HG03354 (cell line): ENCODE results near the gene SCGB1A1.

ENCODE experiments used
- ATAC-seq: cut with Tn5 transposase; IDR thresholded peaks from one replicate; pipeline ENCODE4 v1.9.1; 2021; ENCODE audit warnings: mild to moderate bottlenecking; ENCODE audit not compliant: unreplicated experiment, poor library complexity, severe bottlenecking

Gene SCGB1A1

DNA sequence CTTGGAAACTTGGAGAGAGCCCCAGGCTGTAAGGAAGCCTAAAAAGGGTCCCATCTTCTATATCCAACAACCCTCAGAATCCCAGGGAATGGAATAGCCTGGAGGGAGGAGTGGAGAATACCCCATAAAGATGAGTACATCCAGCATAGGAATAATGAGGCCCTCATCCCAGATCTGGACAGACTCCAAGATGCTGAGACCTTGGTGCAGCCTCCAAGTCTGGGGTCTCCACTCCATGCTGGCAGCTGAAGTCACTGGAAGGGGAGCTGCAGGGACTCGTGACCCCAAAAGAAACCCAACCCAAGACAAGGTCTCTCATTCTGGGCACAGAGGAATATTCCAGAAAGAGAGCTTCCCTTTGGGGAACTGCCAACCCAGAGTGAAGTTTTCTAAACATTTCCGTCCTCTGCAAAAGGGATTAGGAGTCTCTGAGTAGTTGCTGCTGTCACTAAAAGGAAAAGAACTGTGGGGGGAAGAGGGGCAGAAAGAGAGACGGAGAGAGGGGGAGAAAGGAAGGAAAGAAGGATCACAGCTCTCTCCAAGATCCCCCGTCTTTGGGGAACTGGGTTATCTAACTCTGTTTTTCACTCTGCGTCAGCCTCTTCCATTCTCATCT, 589 bp downstream of the SCGB1A1 start:
- no peak for ATAC-seq

DNA sequence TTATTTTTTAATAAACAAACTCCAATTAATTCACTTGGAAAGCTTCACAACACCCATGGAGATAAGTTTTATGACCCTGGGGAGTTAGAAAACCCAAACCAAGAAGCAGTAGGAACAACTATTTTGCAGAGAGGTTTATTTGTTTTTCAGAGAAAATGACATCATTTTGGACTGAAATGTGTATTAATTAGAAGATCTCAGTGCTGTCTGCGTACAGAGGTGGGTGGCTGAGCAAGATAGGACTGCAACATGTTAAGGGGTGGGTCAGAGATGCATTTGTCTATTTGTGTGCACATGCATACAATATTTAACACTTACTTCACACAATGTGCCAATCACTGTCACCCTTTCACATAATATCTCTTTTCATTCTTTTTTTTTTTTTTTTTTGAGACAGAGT, 1.1 kb downstream of the SCGB1A1 start:
- no peak for ATAC-seq

DNA sequence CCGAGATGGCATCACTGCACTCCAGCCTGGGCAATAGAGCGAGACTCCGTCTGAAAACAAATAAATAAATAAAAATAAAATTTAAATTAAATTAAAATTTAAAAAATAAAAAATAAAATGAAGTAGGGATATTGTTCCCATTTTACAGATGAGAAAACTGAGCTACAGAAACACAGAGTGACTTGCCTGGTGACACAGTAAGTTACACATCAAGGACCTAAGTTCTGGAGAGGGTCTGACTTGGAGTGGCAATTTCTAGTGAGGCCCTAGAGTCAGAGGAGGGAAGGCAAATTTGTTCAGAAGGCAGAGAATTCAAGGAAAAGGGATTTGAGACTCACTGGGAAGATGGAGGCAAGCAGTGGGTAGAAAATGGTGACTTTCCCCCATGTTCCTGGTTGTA, 2.0 kb downstream of the SCGB1A1 start:
- ATAC-seq, result no peak

DNA sequence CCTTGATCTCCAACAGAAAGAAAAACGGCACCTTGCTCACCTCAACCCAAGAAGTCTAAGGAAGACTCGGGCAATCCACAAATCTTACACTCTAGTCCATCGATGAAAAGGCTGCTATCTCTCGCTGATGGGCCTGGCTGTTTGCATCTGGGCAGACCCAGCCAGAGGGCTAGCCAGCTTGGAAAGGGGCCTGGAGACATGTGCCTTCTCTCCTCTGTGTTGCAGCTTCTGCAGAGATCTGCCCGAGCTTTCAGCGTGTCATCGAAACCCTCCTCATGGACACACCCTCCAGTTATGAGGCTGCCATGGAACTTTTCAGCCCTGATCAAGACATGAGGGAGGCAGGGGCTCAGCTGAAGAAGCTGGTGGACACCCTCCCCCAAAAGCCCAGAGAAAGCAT, 3.2 kb downstream of the SCGB1A1 start:
- no peak for ATAC-seq

DNA sequence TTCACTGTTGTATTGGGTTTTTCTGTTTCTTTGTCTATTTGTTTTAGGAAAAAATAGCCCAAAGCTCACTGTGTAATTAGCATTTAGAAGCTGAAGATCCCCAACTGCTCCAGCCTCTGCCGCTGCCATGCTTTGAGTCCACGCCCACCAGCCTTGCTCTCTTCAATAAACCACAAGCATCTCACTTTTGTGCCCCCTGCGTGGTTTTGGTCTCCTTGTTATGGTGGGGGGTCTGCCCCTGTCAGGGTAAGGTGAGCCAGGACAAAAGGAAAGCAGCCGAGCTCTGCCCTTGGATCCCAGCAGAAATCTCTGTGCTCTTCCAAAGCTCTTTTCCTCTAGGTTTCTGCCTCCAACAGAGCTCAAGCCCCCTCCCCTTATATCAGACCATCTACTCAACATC, 4.2 kb downstream of the SCGB1A1 start:
- ATAC-seq, result no peak

DNA sequence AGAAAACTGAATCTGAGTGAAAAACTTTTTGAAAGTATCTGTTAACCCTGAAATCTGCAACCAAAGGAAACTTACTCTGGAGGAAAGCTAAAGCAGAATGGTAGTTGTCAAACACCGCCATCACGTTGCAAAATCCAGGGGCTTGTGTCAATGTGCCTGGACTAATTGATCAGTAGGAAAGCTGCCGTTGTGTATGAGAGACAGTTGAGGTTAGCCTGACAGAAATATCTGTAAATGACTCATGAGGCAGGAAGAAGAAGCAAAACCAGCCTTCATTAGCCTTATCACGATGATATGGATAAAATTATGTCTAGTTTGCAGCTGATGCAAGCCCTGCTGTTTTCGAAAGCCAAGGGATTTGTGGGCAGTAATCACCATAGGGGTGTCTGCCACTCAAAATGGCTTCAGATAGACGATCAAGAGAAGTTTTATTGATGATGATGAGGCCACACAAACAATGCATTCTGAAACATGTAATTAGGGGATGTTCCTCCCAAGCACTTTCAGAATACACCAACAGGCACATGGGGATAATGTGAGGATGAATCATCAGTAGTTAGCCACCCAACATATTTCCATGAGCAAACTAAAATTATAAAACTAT, 8.9 kb downstream of the SCGB1A1 start:
- ATAC-seq, result no peak

DNA sequence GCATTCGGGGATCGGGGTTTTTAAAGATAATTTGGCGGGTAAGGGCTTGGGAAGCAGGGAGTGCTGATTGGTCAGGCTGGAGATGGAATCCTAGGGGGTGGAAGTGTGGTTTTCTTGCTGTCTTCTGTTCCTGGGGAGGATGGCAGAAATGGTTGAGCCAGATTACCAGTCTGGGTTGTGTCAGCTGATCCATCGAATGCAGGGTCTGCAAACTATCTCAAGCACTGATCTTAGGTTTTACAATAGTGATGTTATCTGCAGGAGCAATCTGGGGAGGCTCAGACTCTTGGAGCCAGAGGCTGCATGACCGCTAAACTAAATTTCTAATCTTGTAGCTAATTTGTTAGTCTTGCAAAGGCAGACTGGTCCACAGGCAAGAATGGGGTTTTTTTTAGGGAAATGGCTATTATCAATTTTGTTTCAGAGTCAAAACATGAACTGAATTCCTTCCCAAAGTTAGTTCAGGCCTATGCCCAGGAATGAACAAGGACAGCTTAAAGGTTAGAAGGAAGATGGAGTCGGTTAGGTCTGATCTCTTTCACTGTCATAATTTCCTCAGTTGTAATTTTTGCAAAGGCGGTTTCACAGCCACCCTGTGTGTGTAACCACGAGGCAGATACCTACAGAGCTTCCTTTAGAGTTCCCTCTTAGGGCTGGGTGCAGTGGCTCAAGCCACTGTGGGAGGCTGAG, 10.2 kb downstream of the SCGB1A1 start:
- no peak for ATAC-seq

DNA sequence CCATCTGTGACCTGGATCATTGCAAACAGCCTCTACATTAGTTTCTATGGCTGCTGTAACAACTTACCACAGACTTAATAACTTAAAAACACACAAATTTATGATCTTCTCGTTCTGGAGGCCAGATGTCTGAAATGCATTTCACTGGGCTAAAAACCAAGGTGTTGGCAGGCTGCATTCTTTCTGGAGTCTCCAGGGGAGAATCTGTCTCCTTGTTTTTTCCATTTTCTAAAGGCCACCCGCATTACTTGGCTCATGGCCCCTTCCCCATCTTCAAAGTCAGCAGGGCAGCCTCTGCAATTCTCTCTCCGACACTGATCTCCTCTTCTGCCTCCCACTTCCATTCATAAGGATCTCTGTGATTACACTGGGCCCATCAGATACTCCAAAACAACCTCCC, 11.6 kb downstream of the SCGB1A1 start:
- ATAC-seq, result no peak

DNA sequence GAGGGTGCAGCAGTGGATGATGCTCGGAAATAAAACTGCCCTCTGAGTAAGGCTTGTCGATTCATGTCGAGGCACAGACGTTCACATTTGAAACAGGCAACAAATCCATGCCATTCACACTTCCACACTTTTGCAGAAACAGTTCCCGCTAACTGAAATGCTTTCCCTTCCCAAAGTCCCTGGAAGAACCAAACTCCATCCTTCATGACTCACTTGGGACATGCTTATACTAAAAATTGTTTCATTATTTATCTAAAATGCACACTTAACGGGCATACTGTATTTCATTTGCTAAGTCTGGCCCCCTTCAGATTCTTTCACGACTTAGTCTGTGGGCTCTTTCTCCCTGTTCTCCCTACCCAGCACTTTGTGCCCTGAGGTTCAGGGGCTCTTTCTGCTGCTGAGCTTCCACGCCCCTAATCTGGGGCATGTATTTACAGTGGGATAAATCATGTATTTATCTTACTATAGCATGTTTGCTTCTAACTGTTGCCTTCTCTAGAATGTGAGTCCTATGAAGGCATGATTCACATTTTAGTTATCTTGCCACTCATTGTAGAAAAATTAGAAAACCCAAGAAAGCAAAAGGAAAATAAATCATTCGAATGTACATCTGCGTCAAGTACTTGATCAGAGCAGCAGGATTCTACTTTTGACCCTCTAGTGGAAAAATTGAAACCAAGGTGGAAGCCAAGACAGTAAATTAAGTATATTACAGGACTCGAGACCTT, 12.5 kb downstream of the SCGB1A1 start:
- ATAC-seq, result no peak

DNA sequence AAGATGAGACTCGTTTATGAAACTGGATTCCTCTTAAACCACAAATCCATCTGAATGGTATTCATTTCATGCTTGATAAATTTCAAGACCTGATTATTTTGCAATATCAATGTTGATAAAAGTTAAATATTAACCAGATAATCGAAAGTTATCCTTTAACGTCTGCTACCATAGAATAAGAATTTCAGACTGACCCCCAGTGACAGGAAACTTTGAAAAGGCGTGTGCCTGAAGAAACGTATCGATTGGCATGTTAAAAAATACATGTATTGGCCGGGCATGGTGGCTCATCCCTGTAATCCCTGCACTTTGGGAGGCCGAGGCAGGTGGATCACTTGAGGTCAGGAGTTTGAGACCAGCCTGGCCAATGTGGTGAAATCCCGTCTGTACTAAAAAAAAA, 13.9 kb downstream of the SCGB1A1 start:
- no peak for ATAC-seq

DNA sequence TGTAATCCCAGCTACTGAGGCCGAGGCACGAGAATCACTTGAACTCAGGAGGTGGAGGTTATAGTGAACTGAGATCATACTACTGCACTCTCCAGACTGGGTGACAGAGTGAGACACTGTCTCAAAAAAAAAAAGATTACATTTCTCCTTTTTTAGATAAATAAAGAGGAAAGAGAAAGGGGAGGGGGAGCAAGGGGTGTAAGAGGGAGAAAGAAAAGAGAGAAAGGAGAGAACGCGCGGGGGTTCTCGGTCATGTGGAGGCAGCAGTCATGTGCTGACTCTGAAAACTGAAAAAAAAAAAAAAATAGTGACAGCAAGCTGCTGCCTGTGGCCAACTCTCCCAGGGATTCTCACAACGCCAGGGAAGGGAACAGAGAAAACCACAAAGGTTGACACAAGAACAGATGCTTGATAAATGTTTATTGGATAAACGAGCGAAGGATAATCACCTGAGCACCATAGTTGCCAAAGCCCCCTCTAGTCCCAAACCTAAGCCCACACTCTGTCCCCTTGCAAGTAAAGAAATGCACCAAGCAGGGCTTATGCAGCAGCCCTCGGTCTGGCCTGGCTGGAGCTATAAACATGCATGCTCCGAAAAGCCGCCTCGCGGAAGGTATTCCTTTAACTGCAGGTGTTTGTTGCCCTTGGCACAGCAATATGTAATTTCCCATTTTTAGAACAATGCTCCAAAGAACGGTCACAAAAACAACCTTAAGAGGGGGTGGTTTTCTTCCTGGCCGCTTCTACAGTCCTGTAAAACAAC, 14.5 kb downstream of the SCGB1A1 start:
- ATAC-seq, result no peak

DNA sequence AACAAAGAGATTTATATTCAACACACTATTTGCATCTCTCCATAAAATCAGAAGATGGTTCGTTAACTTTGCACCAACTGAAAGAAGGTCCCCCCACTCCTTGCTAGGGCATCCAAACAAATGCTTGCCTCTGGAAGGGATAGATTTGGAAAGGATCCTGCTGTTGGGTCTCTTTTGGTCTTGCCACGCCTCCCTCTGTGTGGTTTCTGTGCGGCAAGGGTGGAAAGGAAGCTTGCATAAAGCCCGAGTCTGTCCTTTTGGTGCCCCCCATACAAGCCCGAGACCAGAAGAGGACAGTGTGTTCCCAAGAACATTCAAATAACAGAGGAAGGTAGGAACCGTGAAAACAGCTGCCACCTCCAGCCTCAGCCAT, 15.1 kb downstream of the SCGB1A1 start:
- no peak for ATAC-seq

DNA sequence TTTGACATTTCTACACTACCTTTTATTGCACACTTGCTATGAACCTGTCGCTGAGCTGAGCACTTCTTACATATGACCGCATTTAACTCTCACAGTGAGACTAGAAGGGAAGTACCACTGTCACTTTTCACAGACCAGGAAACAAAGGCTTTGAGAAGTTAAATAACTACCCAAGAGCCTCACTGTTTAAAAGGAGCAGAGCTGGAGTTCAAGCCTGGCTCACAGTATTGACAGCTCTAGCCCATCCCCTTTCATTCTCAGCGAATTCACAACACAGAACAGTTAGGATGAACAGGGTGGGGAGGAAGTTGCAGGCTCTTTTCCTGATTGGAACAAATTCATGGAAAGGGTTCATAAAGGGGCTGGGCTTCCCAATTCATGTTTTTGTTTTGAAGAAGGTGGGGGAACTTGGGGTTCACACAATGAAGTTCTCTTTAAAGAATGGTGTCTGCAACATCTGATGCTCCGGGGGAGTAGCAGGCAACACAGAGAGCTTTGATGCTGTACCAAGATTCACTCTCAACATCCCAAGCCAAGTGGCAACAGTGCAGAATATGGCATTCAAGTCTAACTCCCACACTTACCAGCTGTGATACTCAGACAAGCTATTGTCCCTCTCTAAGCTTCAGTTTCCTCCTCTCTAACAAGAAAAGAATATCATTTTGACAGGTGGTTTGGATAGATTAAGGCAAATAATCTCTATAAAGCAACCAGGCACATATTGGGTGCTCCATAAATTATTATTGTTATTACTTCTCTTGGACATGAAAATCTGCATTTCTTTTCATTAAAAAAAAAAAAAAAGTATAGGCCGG, 17.2 kb downstream of the SCGB1A1 start:
- ATAC-seq, result no peak

DNA sequence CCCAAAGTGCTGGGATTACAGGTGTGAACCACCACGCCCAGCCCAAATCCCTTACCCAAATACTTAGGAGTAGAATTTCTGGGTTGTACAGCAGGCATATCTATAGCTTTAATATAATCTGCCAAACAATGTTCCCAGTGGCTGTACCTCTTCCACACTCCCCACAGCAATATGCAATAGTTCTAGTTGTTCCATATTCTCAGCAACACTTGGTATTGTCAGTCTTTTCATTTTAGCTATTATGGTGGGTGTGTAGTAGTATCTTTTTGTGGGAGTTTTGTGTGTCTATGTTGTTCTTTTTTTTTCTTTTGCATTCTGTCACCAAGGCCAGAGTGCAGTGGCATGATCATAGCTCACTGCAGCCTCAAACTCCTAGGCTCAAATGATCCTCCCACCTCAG, 18.8 kb downstream of the SCGB1A1 start:
- ATAC-seq, result no peak

DNA sequence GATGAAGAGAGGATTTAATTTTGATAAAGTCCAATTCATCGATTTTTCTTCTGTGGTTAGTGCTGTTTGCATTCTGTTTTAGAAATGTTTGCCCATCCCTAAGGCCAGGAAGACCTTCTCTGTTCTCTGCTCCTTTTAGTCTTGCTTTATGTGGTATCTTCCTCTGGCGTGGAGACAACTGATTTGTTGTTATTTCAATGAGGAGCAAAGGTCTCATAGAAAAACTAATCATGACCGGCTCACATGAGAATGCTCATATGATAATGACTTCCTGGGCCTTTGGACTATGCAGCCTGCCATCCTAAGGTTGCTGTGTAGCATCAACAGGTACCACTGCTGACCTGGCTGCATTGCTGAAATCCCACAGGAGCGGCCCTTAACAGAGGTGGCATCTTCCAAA, 19.8 kb downstream of the SCGB1A1 start:
- ATAC-seq, result no peak

DNA sequence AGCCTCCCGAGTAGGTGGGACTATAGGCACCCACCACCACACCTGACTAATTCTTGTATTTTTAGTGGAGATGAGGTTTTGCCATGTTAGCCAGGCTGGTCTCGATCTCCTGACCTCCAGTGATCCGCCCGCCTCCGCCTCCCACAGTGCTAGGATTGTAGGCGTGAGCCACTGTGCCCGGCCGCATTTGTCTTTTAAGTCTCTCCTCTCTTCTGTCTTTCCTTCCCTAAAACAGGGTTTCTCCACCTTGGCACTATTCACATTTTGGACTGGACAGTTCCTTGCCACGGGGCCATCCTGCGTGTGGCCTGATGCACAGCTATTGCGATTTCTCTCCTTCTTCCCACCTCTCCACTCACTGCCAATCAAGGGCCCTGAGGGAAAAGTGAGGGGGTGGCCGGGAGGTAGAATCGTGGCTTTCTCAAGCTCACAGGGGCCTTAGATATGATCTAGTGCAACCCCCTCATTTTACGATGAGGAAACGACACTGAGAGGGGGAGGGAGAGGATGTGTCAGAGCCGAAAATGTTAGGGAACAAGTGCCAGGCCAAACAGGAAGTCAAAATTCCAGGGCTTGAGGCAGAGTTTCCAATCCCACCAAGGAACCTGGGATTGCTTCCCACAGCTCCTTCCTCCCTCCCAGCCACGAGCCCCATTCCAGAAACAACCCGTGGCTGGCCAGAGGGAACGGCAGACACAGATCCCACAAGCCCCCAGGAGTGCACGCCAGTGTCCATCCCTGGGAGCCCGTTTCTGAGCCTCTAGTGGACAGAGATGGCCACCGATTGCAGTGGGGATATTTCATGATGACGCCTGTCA, 21.2 kb downstream of the SCGB1A1 start:
- no peak for ATAC-seq

DNA sequence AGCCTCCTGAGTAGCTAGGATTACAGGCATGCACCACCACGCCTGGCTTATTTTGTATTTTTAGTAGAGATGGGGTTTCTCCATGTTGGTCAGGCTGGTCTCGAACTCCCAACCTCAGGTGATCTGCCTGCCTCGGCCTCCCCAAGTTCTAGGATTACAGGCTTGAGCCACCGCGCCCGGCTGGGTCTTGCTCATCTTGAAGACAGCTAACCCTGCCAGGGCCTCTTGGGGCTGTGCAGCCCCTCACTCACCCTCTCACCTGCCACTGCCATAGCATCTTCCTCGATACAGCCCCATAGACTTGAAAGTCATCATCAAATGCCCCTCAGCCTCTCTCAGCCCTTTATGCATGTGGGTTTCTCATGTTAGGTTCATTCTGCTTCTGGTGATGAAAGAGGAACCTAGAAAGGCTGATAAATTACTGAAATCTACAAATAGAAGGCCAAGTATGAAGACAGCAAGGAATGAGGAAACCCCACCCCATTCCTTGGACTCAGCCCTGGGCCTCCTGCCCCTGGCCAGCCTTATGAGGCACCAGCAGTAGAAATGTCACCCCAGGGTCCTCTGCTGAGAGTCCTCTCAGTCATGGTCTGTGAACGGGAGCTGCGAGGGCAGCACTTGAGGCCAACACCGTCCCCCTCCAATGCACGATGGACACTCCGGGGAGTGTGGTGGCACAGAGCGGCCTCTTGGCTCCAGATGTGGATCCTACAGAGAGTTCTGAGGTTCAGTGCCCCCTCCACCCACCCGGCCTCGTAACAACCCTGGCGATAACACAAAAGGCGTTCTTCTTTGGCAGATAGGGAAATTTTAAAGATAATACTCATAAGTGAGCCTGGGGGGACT, 24.8 kb downstream of the SCGB1A1 start:
- ATAC-seq, result no peak
